ENCODE measurements around the gene IL20RA. TPM values are rescaled to one million over a fixed set of nuclear protein-coding genes. Genes with fewer than 3 reads are reported as not detected.
"Not testable (repeated sequence)": the region's sequence is repeated elsewhere in the genome, so short reads cannot be mapped to it uniquely, and the experiment has no call there.

IL20RA gene
- total and polyA plus RNA-seq, 2 experiments from 2014 or later, result 2.6 to 3.5 TPM

- Mint-ChIP-seq H3K9me3 (no peaks in the 10 kb centered on the region), H3K27ac (no peak overlapping the region), H3K4me3 (no peak overlapping the region), H3K4me1 (peaks cover 47% of the 10 kb centered on the region), H3K27me3 (ENCODE audit: insufficient read depth, low read depth, poor library complexity) (peaks cover 11% of the 10 kb centered on the region), H3K36me3 (ENCODE audit: low read depth) (no peaks in the 10 kb centered on the region)
- H3K27me3 ChIP-seq (ENCODE audit: insufficient read depth), result no peaks in the 10 kb centered on the region
- H3K4me1 ChIP-seq (ENCODE audit: insufficient read depth), result peaks cover 43% of the 10 kb centered on the region
- H3F3A ChIP-seq (replicated peaks; ENCODE audit: low read depth), result no peaks in the 10 kb centered on the region
- DNase-seq (ENCODE audit: low spot score), result no peak
- TF ChIP-seq ZNF331 (CRISPR knock-in tag; IDR thresholded peaks at IDR 0.05; ENCODE audit: low read depth) (no peak), CREB1 (CRISPR knock-in tag; IDR thresholded peaks at IDR 0.05; ENCODE audit: low read depth) (no peak), NANOG (IDR thresholded peaks at IDR 0.05; ENCODE audit: borderline replicate concordance) (no peak), EZH2phosphoT487 (IDR thresholded peaks at IDR 0.05; ENCODE audit: unreplicated experiment) (no peak), ZNF462 (CRISPR knock-in tag; IDR thresholded peaks at IDR 0.05) (no peak), ZNF114 (CRISPR knock-in tag; IDR thresholded peaks at IDR 0.05) (no peak), CTCF (conservative IDR thresholded peaks at IDR 0.05; ENCODE audit: low read depth in 2 of 2) (no peak), POLR2AphosphoS5 (IDR thresholded peaks at IDR 0.05; ENCODE audit: low read depth) (no peak), EZH2 (IDR thresholded peaks at IDR 0.05; ENCODE audit: low read depth, unreplicated experiment) (no peak)
- ATAC-seq, result no peak
- H3K9me2 ChIP-seq (ENCODE audit: insufficient read depth), result no peaks in the 10 kb centered on the region
- H4K20me1 ChIP-seq (replicated peaks; ENCODE audit: insufficient read depth), result no peaks in the 10 kb centered on the region
- no peak overlapping the region for H2AFZ ChIP-seq
- H3K36me3 ChIP-seq (ENCODE audit: insufficient read depth), result no peaks in the 10 kb centered on the region
- H3K4me2 ChIP-seq, result no peak overlapping the region
- no peaks in the 10 kb centered on the region for H3K79me2 ChIP-seq (replicated peaks; ENCODE audit: insufficient read depth)
- no peak overlapping the region for H3K4me3 ChIP-seq
- no peak overlapping the region for H3K27ac ChIP-seq (ENCODE audit: low read depth)
These were observed 84.0 kb downstream of the IL20RA start for GRCh38 chr6:136960781-136961180.

GRCh38 chr6:136959935-136960334, 84.8 kb downstream of the IL20RA start:
- H3K27me3 ChIP-seq (ENCODE audit: insufficient read depth); H3K79me2 ChIP-seq (replicated peaks; ENCODE audit: insufficient read depth); H2AFZ ChIP-seq; H3K27me3 Mint-ChIP-seq (ENCODE audit: insufficient read depth, low read depth, poor library complexity); H3K4me3 Mint-ChIP-seq; H3K4me3 ChIP-seq; H3F3A ChIP-seq (replicated peaks; ENCODE audit: low read depth); H3K9me3 Mint-ChIP-seq; H3K27ac Mint-ChIP-seq; ATAC-seq; H3K36me3 Mint-ChIP-seq (ENCODE audit: low read depth); H4K20me1 ChIP-seq (replicated peaks; ENCODE audit: insufficient read depth); H3K9me2 ChIP-seq (ENCODE audit: insufficient read depth); H3K36me3 ChIP-seq (ENCODE audit: insufficient read depth); DNase-seq (ENCODE audit: low spot score): not testable (repeated sequence)
- H3K4me2 ChIP-seq, result 0 out of 2 replicates have a peak overlapping the region, but pooled peaks have one; percentile 22
- peaks cover 55% of the 10 kb centered on the region for H3K4me1 Mint-ChIP-seq
- H3K27ac ChIP-seq (ENCODE audit: low read depth), result 0 out of 2 replicates have a peak overlapping the region, but pooled peaks have one; percentile 20
- peaks cover 51% of the 10 kb centered on the region for H3K4me1 ChIP-seq (ENCODE audit: insufficient read depth)
